GM23338 (cell line): ENCODE data around the gene CFAP100. TPM values are rescaled to one million over a fixed set of nuclear protein-coding genes. Genes with fewer than 3 reads are reported as not detected.

Experiments used
- ATAC-seq: fragments of 200-7000 bp; cut with Tn5 transposase; 3 replicates; pipeline ENCODE4 v1.9.1; 2020
- DNase-seq: peaks from one replicate; pipeline ENCODE4 v3.0.0-alpha.2; 2015; ENCODE audit warnings: low spot score
- H2AFZ ChIP-seq: fragments of 200-600 bp; sonication (generic); 2 replicates; pipeline ENCODE4 v1.8.0; 2016; ENCODE audit warnings: antibody characterized with exemption, mild to moderate bottlenecking, moderate library complexity
- H3F3A ChIP-seq: fragments of 200-600 bp; sonication (generic); replicated peaks from 2 replicates; pipeline ENCODE4 v1.8.0; 2017; ENCODE audit warnings: antibody characterized with exemption, mixed run types, low read depth
- H3K27ac ChIP-seq: fragments of 200-600 bp; sonication (generic); 2 replicates; pipeline ENCODE4 v1.6.1; 2016; ENCODE audit warnings: low read depth
- H3K27me3 ChIP-seq: fragments of 200-600 bp; sonication (generic); 2 replicates; pipeline ENCODE4 v1.8.0; 2016; ENCODE audit warnings: mild to moderate bottlenecking, mixed run types, moderate library complexity; ENCODE audit not compliant: insufficient read depth
- H3K36me3 ChIP-seq: fragments of 200-600 bp; sonication (generic); 2 replicates; pipeline ENCODE4 v1.8.0; 2016; ENCODE audit warnings: mild to moderate bottlenecking; ENCODE audit not compliant: insufficient read depth
- H3K4me1 ChIP-seq: fragments of 200-600 bp; sonication (generic); 2 replicates; pipeline ENCODE4 v1.8.0; 2016; ENCODE audit warnings: mild to moderate bottlenecking, moderate library complexity; ENCODE audit not compliant: insufficient read depth
- H3K4me2 ChIP-seq: fragments of 200-600 bp; sonication (generic); 2 replicates; pipeline ENCODE4 v1.7.1; 2017; ENCODE audit warnings: mixed run types
- H3K4me3 ChIP-seq: fragments of 200-600 bp; sonication (generic); 2 replicates; pipeline ENCODE4 v1.6.1; 2016; ENCODE audit warnings: mixed run types
- H3K79me2 ChIP-seq: fragments of 200-600 bp; sonication (generic); replicated peaks from 2 replicates; pipeline ENCODE4 v1.8.0; 2017; ENCODE audit warnings: mild to moderate bottlenecking; ENCODE audit not compliant: insufficient read depth
- H3K9me2 ChIP-seq: fragments of 200-600 bp; sonication (generic); 2 replicates; pipeline ENCODE4 v1.8.0; 2017; ENCODE audit not compliant: insufficient read depth
- H4K20me1 ChIP-seq: fragments of 200-600 bp; sonication (generic); replicated peaks from 2 replicates; pipeline ENCODE4 v1.8.0; 2017; ENCODE audit warnings: mild to moderate bottlenecking; ENCODE audit not compliant: insufficient read depth
- H3K27ac Mint-ChIP-seq: 2 replicates; pipeline ENCODE4 v1.8.0; 2020; ENCODE audit warnings: inconsistent platforms, mild to moderate bottlenecking, moderate library complexity, mixed read lengths
- H3K27me3 Mint-ChIP-seq: 3 replicates; pipeline ENCODE4 v1.8.0; 2022; ENCODE audit warnings: low read depth, mild to moderate bottlenecking, moderate library complexity, mixed read lengths, inconsistent platforms; ENCODE audit not compliant: insufficient read depth, poor library complexity
- H3K36me3 Mint-ChIP-seq: 3 replicates; pipeline ENCODE4 v1.8.0; 2021; ENCODE audit warnings: low read depth, mild to moderate bottlenecking, inconsistent platforms, moderate library complexity, mixed read lengths
- H3K4me1 Mint-ChIP-seq: 3 replicates; pipeline ENCODE4 v1.8.0; 2020; ENCODE audit warnings: mild to moderate bottlenecking, inconsistent platforms, mixed read lengths
- H3K4me3 Mint-ChIP-seq: 3 replicates; pipeline ENCODE4 v1.8.0; 2021; ENCODE audit warnings: moderate library complexity, mild to moderate bottlenecking, inconsistent platforms, mixed read lengths
- H3K9me3 Mint-ChIP-seq: 3 replicates; pipeline ENCODE4 v1.8.0; 2020; ENCODE audit warnings: moderate library complexity, mild to moderate bottlenecking, inconsistent platforms, mixed read lengths
- CREB1 ChIP-seq: fragments of 250-450 bp; sonication (Bioruptor Pico); IDR thresholded peaks from 2 replicates; pipeline ENCODE4 v1.5.0; 2020; ENCODE audit warnings: low read depth, mild to moderate bottlenecking, moderate library complexity
- CTCF ChIP-seq, 2 experiments: fragments of 200-600 bp in 1 of 2; sonication (generic) in 1 of 2; conservative IDR thresholded peaks; 2 replicates each; pipeline versions ENCODE4 v1.5.1 to v1.6.1; 2016 to 2017; ENCODE audit warnings: antibody characterized with exemption in 2 of 2, low read depth in 2 of 2, mild to moderate bottlenecking in 2 of 2, moderate library complexity in 1 of 2
- ETS1 ChIP-seq: IDR thresholded peaks from 2 replicates; pipeline ENCODE4 v1.6.1; 2016; ENCODE audit warnings: antibody characterized with exemption
- EZH2 ChIP-seq: fragments of 200-600 bp; sonication (generic); IDR thresholded peaks from one replicate; pipeline ENCODE4 v1.8.0; 2017; ENCODE audit warnings: antibody characterized with exemption, mild to moderate bottlenecking, low read depth; ENCODE audit not compliant: unreplicated experiment
- EZH2phosphoT487 ChIP-seq: fragments of 200-600 bp; sonication (generic); IDR thresholded peaks from one replicate; pipeline ENCODE4 v1.8.1; 2018; ENCODE audit warnings: antibody characterized with exemption; ENCODE audit not compliant: unreplicated experiment
- NANOG ChIP-seq: IDR thresholded peaks from 2 replicates; pipeline ENCODE4 v1.6.1; 2016; ENCODE audit warnings: antibody characterized with exemption, borderline replicate concordance
- POLR2AphosphoS5 ChIP-seq: IDR thresholded peaks from 2 replicates; pipeline ENCODE4 v1.6.1; 2016; ENCODE audit warnings: antibody characterized with exemption, low read depth
- REST ChIP-seq: IDR thresholded peaks from one replicate; pipeline ENCODE4 v1.6.1; 2018; ENCODE audit warnings: antibody characterized with exemption; ENCODE audit not compliant: unreplicated experiment
- STAT1 ChIP-seq: IDR thresholded peaks from one replicate; pipeline ENCODE4 v1.6.1; 2016; ENCODE audit warnings: antibody characterized with exemption; ENCODE audit not compliant: unreplicated experiment
- ZNF114 ChIP-seq: fragments of 250-450 bp; sonication (Bioruptor Pico); IDR thresholded peaks from 2 replicates; pipeline ENCODE4 v1.5.0; 2020; ENCODE audit warnings: mild to moderate bottlenecking, moderate library complexity
- ZNF462 ChIP-seq: fragments of 250-450 bp; sonication (Bioruptor Pico); IDR thresholded peaks from 2 replicates; pipeline ENCODE4 v1.5.0; 2020; ENCODE audit warnings: mild to moderate bottlenecking, moderate library complexity
- polyA plus RNA-seq: library from polyadenylated mRNA; unstranded; fragments of >200 nt; fragmentation: Nextera tagmentation; extraction: Ambion mirVana; gene quantifications from 2 replicates; pipeline ENCODE4 v1.2.1, GENCODE V29; 2016
- total RNA-seq: library from RNA; depleted of rRNA; stranded (reverse); fragments of >200 nt; shearing (Covaris generic); gene quantifications from 2 replicates; pipeline ENCODE4 v1.2.3, GENCODE V29; 2014

The CFAP100 gene
- total and polyA plus RNA-seq, 2 experiments from 2014 or later, result 0.07 TPM; not detected in 1

GRCh38 chr3:126464494-126464893 lies 69.8 kb downstream of the CFAP100 start (continued):
- TF ChIP-seq ZNF462 (CRISPR knock-in tag) (no peak), CREB1 (CRISPR knock-in tag) (no peak), NANOG (no peak), EZH2phosphoT487 (no peak), EZH2 (no peak), ZNF114 (CRISPR knock-in tag) (no peak), POLR2AphosphoS5 (no peak)

GRCh38 chr3:126464997-126465396 lies 70.3 kb downstream of the CFAP100 start:
- Histone ChIP-seq H3K9me2 (no peaks in the 10 kb centered on the region), H3F3A (no peaks in the 10 kb centered on the region), H3K4me1 (no peaks in the 10 kb centered on the region), H3K27me3 (no peaks in the 10 kb centered on the region), H3K27ac (no peak overlapping the region), H3K36me3 (peaks cover 48% of the 10 kb centered on the region), H3K79me2 (peaks cover 40% of the 10 kb centered on the region), H3K4me2 (no peak overlapping the region), H4K20me1 (peaks cover 29% of the 10 kb centered on the region), H2AFZ (no peak overlapping the region), H3K4me3 (no peak overlapping the region)
- Mint-ChIP-seq H3K4me3 (no peak overlapping the region), H3K27me3 (peaks cover 9% of the 10 kb centered on the region), H3K9me3 (no peaks in the 10 kb centered on the region), H3K36me3 (peaks cover 81% of the 10 kb centered on the region), H3K4me1 (no peaks in the 10 kb centered on the region), H3K27ac (no peak overlapping the region)
- DNase-seq (no peak), ATAC-seq (no peak)
- TF ChIP-seq ETS1 (no peak), REST (no peak), EZH2 (no peak), CREB1 (CRISPR knock-in tag) (no peak), CTCF (conservative IDR thresholded peaks at IDR 0.05; ENCODE audit: low read depth in 2 of 2) (no peak), STAT1 (no peak), POLR2AphosphoS5 (no peak), EZH2phosphoT487 (no peak), NANOG (no peak)
